Measurements from ENCODE around the gene STAT1.

Gene STAT1

DNA sequence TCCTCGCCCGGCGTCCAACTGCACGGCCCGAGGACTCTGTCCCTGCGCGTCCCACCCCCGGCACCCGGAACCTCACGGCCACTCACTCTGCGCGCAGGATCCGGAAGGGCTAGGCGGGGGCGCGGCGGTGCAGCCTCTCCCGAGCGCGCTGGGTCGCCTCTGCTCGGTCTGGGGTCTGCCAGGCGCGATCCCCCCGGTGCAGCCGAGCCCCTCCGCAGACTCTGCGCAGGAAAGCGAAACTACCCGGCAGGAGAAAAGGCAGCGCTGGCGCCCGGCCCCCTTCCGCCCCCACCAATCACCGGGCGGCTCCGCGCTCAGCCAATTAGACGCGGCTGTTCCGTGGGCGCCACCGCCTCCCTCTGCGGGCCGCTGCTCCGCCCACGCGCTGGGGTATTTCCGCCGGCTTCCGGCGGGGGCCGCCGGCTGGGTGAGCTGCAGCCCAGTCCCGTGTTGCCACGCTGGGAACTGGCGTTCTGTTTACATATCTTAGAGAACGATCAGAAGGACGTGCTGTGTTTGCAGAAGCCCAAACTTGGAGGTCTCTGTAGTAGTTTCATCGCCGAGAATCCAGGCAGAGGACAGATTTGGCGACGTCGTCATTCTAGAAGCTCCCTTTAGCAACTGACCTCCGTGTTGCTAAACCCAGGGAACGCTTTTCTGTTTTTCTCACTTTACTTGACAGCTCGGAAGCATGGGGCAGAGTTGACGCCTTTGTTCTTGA is at the start of gene STAT1:
Gene STAT1, minus strand, starts transcription at position 240 of the 721 bp plus-strand sequence. CDS start 4,168 bp downstream, outside the sequence.
- peak; percentile 93 to 96 for DNase-seq (ENCODE audit: low read depth in 1 of 2, low spot score in 1 of 2)

DNA sequence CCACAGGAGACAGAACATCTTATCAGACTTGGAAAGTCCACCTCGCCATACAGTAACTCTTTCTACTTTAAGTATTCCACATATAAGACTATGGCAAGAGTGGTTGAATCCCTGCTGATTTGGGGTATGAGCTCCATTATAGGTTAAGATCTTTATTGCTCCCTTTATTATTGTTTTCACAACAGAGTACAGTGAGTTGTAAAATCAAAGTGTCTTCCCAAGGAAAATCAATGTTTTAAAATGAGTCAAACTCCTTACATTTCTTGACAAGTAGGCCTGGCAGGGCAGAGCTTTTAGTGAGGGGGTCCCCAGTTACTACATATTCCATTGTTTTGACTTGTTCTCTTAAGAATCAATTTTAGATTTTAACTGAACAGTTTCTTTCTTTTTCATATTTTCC is 49.6 kb upstream of the STAT1 start:
- no peak for DNase-seq (ENCODE audit: low read depth in 1 of 2, low spot score in 1 of 2)

DNA sequence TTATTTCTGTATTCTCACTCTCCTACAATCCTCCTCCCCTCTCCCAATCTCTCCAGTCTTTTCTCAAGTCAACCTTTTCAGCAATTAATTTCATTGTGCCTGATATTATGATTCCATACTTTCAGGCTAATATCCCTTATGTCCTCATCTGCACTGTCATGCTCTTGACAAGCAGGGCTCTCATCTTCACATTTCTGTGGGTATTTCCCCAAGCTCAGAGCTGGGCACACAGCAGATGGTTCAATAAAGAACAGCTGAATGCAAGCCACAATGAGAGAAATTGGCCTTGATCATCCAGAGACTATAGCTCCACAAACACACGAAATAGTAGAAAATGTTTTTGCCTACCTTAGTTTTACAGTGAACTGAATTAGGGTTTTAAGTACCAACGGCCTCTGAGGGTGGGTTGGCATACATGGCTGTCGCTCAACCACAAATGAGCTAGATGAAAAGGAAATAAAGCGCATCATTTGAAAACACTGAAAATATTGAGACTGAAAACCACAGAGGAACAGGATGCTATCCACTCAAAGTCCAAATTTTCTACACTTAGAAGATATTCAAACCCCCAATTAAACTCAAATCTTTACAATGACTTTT is 47.5 kb upstream of the STAT1 start:
- DNase-seq (ENCODE audit: low read depth in 1 of 2, low spot score in 1 of 2) = no peak

DNA sequence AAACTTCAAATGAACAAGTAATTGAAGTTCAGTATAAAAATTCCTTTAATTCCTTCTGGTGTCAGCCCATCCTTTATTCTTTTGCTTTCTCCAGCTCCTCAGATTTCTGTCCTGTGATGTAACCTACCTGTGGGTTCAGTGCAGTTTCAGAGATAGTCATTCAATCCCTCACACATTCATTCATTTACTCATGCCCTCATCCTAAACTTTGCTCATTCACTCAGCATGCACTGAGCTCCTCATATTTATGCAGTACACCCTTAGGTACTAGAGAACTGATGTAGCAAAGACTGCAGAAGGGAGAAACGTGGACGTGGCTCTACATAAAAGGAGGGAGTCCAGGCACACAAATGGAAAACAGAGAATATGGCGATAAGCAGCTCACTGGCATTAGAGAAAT is 45.3 kb upstream of the STAT1 start:
- DNase-seq (ENCODE audit: low read depth in 1 of 2, low spot score in 1 of 2) = no peak

DNA sequence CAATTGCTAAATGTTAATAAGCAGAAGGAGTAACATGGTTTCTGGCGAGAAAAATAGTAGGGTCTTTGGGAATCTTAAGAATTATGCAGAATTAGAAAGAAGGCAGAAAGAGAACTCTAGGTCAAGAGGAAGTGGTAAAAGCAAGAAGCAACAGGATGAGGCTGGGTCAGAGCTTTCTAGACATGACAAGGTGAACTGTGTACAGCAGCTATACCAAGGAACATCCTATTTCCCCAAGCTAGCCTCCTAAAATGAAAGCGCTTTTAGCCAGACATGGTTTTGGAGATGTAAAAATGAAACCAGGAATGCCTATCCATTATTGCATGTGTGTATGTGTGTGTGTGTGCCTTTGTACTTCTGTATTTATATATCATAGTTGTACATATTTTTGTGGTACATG is 42.3 kb upstream of the STAT1 start:
- DNase-seq (ENCODE audit: low read depth in 1 of 2, low spot score in 1 of 2) = no peak

DNA sequence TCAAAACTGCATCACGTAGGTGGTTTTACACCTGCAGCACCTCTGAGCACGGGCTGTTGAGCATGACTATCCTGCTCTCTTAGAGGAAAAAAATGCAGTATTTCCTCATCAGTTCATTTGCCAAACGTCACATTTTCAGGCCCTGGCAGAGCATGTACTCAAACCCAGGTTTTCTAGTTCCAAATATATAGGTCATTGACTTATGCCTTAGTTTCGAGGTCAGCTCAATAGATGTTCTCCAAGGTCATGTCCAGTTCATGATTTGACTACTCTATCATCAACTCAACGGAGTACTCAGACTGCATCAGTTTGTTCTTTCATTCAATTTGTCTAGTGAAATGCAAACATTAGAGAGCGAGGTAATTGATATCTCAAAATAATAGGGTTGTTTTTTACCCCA is 39.3 kb upstream of the STAT1 start:
- no peak for DNase-seq (ENCODE audit: low read depth in 1 of 2, low spot score in 1 of 2)

- DNase-seq (ENCODE audit: low read depth in 1 of 2, low spot score in 1 of 2) = no peak
These were observed 38.1 kb upstream of the STAT1 start for GRCh38 chr2:191051825-191052778.

GRCh38 chr2:191051177-191051576 is 37.2 kb upstream of the STAT1 start:
- no peak for DNase-seq (ENCODE audit: low read depth in 1 of 2, low spot score in 1 of 2)

DNA sequence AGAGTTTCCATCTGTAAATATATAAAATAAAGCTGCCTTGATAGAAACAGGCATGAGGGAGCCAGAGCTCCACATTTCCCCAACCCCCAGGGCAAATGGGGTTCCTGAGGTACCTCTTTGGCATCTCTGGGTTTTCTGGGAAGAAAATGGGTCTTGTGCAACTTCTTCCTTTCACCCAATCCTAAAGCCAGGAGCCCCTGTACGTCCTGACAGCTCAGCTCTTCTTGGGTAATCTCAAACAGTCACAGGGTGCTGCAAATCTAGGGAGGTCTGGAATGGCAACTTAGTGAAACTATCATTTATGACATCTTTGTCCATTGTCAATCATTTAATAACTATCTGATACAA is 36.6 kb upstream of the STAT1 start:
- no peak for DNase-seq (ENCODE audit: low read depth in 1 of 2, low spot score in 1 of 2)

GRCh38 chr2:191049728-191050639 is 36.0 kb upstream of the STAT1 start:
- no peak for DNase-seq (ENCODE audit: low read depth in 1 of 2, low spot score in 1 of 2)

- DNase-seq (ENCODE audit: low read depth in 1 of 2, low spot score in 1 of 2) = no peak
These were observed 34.1 kb upstream of the STAT1 start for GRCh38 chr2:191048073-191048472.

DNA sequence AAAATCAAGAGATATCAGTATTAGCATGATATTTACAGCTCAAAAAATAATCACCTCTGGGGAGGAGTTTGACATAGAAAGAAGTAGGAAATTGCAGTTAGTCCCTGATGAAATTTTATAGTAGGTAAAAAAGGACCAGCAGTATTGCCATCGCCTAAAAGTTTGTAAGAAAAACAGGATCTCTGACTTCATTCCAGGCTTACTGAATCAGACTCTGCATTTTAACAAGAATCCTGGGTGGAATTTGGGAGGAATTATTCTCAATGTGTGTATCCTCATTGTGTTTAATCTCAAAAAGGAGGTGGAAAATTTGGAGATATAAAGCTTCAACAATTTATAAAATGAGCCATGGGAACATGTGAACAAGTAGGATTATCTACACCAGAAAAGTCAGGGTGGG is 31.2 kb upstream of the STAT1 start:
- no peak for DNase-seq (ENCODE audit: low read depth in 1 of 2, low spot score in 1 of 2)

DNA sequence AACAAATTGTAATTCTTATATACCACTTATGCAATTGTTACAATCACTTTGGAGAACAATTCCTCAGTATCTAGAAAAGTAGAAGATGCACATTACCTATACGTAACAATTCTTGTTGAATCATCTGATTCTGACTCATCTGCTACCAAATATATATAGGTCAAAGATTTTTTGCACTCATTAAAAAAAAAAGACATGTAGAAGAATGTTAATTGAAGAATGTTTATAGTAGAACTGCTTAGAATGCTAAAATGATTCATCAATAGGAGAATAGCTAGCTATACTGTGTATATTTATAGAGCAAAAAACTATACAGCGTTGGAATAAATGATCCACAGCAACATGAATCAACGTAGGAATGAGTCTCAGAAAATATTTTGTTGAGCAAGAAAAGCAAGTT is 29.5 kb upstream of the STAT1 start:
- DNase-seq (ENCODE audit: low read depth in 1 of 2, low spot score in 1 of 2) = no peak

DNA sequence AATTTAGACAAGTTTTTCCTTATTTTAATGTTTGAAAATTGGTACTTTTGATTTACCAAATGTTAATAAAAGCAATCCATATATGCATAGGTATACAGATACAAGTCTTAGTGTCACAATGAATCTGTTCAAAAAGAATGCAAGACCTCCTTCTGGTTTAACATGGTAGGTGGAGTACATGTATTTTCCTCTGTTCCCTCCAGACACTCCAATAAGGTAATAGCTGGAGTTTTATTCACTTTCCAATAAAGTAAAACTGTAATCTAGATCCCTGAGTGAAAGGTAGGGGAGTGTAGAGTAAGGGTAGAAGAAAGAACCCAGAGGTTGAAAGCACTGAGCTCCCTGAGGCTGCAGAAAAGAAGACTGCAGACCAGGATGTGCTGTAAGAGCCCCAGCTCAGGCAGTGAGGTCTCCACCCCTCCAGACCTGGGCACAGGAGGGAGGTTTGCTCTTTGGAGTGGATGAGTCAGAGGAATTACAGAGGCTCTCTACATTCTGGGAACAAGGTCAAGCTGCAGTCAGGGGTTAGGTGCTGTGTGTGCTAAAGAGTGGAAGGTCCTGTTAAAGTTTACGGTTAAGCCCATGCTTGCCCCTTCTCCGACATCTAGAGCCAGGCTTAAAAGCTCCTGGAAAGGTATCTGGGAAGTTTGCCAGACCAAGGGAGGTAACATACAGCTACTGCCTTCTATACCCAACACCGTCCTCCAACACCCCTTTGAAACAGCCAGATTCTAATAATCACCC is 27.6 kb upstream of the STAT1 start:
- no peak for DNase-seq (ENCODE audit: low read depth in 1 of 2, low spot score in 1 of 2)

- no peak for DNase-seq (ENCODE audit: low read depth in 1 of 2, low spot score in 1 of 2)
These were observed 25.6 kb upstream of the STAT1 start for GRCh38 chr2:191039616-191040015.

DNA sequence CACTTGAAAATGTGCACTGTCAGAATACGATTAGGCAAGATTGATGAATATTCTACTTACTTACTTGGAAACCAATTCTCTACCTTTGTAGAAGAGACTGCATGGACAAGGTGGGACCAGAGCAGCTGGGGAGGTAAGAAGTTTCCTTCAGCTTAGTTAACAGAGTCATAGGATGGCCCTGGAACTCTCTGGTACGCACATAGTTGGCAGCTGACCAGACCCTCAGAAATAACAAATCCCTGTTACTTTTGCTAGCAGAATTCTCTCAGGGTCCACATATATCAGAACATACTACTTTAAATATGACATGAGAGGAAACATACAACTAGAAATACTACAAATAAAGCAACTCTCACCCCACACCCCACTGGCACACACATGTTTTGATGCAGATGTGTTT is 24.8 kb upstream of the STAT1 start:
- no peak for DNase-seq (ENCODE audit: low read depth in 1 of 2, low spot score in 1 of 2)

DNA sequence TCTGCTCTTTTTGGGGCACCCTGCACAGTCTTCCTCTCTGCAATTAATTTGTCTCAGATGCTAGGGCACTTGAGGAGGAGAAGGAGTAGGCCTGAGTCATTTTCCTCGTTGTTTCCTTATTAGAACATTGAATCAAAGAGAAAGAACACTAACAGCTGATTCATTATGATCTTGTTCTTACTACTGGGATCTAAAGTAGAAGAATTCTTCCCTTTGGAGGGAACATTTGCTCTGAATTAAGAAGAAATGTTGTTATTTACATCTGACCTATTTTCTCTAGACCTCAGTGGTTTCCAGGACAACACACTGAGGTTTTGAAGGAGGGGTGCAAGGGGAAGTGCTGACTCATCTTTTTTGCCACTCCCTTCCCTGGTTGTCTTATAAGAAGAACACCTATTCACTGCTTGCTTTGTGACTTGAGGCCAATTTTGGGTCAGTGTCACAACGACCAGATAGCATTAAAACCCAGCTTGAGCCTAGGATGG is 24.3 kb upstream of the STAT1 start:
- no peak for DNase-seq (ENCODE audit: low read depth in 1 of 2, low spot score in 1 of 2)

DNA sequence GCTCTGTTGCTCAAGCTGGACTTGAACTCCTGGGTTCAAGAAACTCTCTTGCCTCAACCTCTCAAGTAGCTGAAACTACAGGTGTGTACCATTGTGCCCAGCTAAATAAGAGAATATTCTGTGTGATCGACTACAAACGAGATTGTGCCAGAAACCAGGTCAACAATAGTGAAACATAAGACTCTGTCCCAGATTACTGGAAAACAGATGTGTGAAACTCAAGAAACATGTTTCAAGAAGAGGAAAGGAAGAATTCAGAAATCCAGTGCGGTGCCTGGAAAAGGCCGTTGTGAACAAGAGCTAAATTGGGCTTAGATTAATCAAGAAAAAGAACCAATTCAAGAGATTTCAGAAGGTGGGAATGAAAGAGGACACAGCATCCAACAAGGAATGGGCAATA is 23.4 kb upstream of the STAT1 start:
- DNase-seq (ENCODE audit: low read depth in 1 of 2, low spot score in 1 of 2) = no peak

- no peak for DNase-seq (ENCODE audit: low read depth in 1 of 2, low spot score in 1 of 2)
These were observed 22.4 kb upstream of the STAT1 start for GRCh38 chr2:191036363-191036762.
